Measurements from ENCODE around the gene RPN2. TPM values are rescaled to one million over a fixed set of nuclear protein-coding genes. Genes with fewer than 3 reads are reported as not detected.

The RPN2 gene
- total RNA-seq, 4 donors from 2014 or later, result 82.3 to 196 (median 105) TPM

DNA sequence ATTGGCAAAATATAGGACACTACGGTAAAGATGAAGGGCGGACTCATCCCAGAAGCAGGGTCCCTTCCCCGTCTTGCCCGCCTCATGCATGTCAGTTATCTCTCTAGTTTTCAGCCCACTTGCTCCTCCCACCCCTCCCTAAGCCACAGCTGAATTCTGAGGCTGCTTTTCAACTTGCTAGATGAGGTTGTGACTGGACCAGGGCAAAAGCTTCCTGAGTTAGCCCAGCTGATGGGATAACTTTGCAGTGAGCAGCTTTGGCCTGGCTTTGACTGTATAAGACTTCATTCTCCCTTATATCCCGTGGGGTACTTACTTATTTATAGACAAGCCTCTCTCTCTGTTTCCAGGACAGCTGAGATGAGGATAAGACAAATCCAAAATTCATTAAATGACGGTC lies 59.3 kb downstream of the RPN2 start:
- H3K36me3 ChIP-seq, result peaks cover 0 to 72% (median 29%) of the 10 kb centered on the region in 4 donors
- 90 to 91% methylated on average over 4 to 6 of the region's 6 CpGs for WGBS, 2 donors (ENCODE audit: low coverage in 1 of 2)

DNA sequence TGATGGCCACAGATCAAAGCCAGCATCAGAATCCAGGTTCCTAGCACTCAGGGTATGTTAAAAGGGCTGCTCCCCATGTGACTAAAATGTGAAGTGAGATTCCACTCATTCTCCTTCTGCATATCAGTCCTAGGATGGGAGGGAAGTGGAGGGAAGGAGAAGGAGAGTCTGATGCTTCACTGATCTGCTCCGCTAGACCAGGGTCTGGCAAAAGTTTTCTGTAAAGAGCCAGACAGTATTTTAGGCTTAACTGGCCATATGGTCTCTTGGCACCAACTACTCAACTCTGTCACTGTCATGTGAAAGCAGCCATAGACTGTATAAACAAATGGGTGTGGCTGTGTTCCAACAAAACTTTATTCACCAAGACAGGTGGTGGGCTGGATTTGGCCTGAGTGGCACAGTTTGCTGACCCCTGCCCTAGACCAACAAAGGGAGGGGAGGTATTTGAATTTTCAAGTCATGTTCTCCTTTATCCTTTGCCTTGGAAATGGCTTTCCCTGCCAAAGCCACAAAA lies 59.9 kb downstream of the RPN2 start:
- no peak for DNase-seq
- WGBS, 2 donors (ENCODE audit: low coverage in 1 of 2), result 68% methylated on average over 1 of the region's 1 CpG; no CpG with 5 or more reads in 1 of the 2 donors
- H3K4me3 ChIP-seq, result no peak overlapping the region
- in situ Hi-C loops (cut with MboI; ENCODE audit: low pct_ligation_motif_present in 1 of 4, low pct_unique_long_range_greater_than_20kb in 1 of 4, low sequenced_read_pairs in 3 of 4) (no loop called here), intact Hi-C loops (cut with DNase I; ENCODE audit: low total_unique reads) (no loop called here)
- H3K27me3 ChIP-seq, result no peaks in the 10 kb centered on the region
- H3K27ac ChIP-seq, result peak overlapping the region in 2 of 4 donors; percentile 8 to 55
- TF ChIP-seq, protein P1, sequence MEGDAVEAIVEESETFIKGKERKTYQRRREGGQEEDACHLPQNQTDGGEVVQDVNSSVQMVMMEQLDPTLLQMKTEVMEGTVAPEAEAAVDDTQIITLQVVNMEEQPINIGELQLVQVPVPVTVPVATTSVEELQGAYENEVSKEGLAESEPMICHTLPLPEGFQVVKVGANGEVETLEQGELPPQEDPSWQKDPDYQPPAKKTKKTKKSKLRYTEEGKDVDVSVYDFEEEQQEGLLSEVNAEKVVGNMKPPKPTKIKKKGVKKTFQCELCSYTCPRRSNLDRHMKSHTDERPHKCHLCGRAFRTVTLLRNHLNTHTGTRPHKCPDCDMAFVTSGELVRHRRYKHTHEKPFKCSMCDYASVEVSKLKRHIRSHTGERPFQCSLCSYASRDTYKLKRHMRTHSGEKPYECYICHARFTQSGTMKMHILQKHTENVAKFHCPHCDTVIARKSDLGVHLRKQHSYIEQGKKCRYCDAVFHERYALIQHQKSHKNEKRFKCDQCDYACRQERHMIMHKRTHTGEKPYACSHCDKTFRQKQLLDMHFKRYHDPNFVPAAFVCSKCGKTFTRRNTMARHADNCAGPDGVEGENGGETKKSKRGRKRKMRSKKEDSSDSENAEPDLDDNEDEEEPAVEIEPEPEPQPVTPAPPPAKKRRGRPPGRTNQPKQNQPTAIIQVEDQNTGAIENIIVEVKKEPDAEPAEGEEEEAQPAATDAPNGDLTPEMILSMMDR (IDR thresholded peaks at IDR 0.05), result no peak
- TF ChIP-seq POLR2AphosphoS5 (IDR thresholded peaks at IDR 0.05), result peak in 1 of 3 donors; percentile 32
- H3K9me3 ChIP-seq, result no peaks in the 10 kb centered on the region
- peaks cover 0 to 67% (median 26%) of the 10 kb centered on the region in 4 donors for H3K36me3 ChIP-seq
- H3K4me1 ChIP-seq, result peaks cover 0 to 14% (median 5%) of the 10 kb centered on the region in 4 donors

More for the DNA sequence above, 59.3 kb downstream of the RPN2 start:
- Histone ChIP-seq H3K9me3 (no peaks in the 10 kb centered on the region), H3K27me3 (no peaks in the 10 kb centered on the region), H3K4me1 (peaks cover 0 to 12% (median 5%) of the 10 kb centered on the region in 4 donors), H3K4me3 (no peak overlapping the region), H3K27ac (peak overlapping the region in 2 of 4 donors; percentile 8 to 55)
- in situ Hi-C loops (cut with MboI; ENCODE audit: low pct_ligation_motif_present in 1 of 4, low pct_unique_long_range_greater_than_20kb in 1 of 4, low sequenced_read_pairs in 3 of 4), result no loop called here
- no peak for TF ChIP-seq POLR2AphosphoS5 (IDR thresholded peaks at IDR 0.05)
- TF ChIP-seq POLR2A (IDR thresholded peaks at IDR 0.05), result no peak
- TF ChIP-seq, protein P1 (IDR thresholded peaks at IDR 0.05), result no peak
- no peak for TF ChIP-seq EP300 (IDR thresholded peaks at IDR 0.05; ENCODE audit: low read depth)
- intact Hi-C loops (cut with DNase I; ENCODE audit: low total_unique reads), result no loop called here
- DNase-seq, result no peak

DNA sequence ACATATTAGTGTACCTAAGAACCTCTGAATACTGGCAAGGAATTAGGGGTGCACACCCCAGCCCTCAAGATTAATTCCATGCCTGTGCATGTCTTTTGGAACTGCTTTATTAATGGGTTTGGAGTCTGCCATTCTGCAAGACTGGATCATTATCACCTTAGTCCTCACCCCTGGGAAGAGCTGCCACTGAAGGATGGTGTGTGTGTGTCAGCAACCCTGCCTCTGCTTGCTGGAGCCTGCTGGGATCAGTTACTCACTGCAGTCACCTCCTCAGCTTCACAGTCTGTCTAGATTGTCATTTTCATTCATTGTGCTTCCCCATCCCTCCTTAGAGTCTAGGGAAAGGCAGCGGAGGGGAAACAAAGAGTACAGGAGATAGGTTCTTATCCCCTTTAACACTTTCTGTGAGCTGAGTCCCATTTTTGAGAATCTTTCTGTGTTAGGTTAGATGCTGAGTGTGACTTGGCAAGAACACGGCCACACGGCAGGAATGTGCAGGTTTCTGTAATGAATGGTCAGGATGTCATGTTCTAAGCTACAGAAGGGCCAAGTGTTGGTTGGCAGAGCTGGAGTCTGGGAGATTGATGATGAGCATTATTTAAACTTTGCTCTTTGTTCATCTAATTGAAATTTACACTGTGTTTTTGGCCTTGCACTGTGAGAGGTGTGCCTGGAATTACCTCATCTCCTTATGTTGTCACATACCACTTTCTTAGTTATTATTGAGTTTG lies 61.4 kb downstream of the RPN2 start:
- TF ChIP-seq, protein P1 (IDR thresholded peaks at IDR 0.05), result no peak
- TF ChIP-seq EP300 (IDR thresholded peaks at IDR 0.05; ENCODE audit: low read depth), result no peak
- TF ChIP-seq POLR2A (IDR thresholded peaks at IDR 0.05), result no peak
- no peak for TF ChIP-seq POLR2AphosphoS5 (IDR thresholded peaks at IDR 0.05)
- Histone ChIP-seq H3K36me3 (peaks cover 0 to 52% (median 19%) of the 10 kb centered on the region in 4 donors), H3K27me3 (no peaks in the 10 kb centered on the region), H3K4me3 (no peak overlapping the region), H3K4me1 (peaks cover 0 to 15% (median 5%) of the 10 kb centered on the region in 4 donors), H3K9me3 (no peaks in the 10 kb centered on the region), H3K27ac (no peak overlapping the region)
- WGBS, 2 donors (ENCODE audit: low coverage in 1 of 2), result 91% methylated on average over 3 of the region's 3 CpGs; no CpG with 5 or more reads in 1 of the 2 donors
- in situ Hi-C loops (cut with MboI; ENCODE audit: low pct_ligation_motif_present in 1 of 4, low pct_unique_long_range_greater_than_20kb in 1 of 4, low sequenced_read_pairs in 3 of 4) (no loop called here), intact Hi-C loops (cut with DNase I; ENCODE audit: low total_unique reads) (no loop called here)
- no peak for DNase-seq

DNA sequence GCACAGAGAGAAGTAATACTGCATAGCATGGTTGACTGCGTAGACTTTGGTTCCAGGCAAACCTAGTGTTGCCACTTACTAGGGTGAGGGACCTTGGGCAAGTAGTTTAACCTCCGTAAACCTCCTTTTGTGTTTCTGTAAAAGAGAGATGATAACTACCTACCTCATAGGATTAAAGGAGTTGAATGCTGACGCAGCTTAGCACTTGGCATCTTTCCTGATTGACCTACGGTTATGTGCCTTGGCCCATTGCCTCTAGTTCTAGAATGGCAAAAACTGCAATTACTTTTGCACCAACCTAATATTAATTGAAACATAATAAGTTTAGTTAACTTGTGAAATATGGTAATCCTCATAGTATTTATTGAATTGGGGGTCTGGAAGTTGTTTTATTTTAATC lies 63.4 kb downstream of the RPN2 start:
- no peaks in the 10 kb centered on the region for H3K27me3 ChIP-seq
- in situ Hi-C loops (cut with MboI; ENCODE audit: low pct_ligation_motif_present in 1 of 4, low pct_unique_long_range_greater_than_20kb in 1 of 4, low sequenced_read_pairs in 3 of 4) (no loop called here), intact Hi-C loops (cut with DNase I; ENCODE audit: low total_unique reads) (no loop called here)
- peaks cover 0 to 15% (median 5%) of the 10 kb centered on the region in 4 donors for H3K4me1 ChIP-seq
- WGBS, 2 donors (ENCODE audit: low coverage in 1 of 2), result 86 to 91% methylated on average over 1 to 4 of the region's 4 CpGs
- no peak overlapping the region for H3K4me3 ChIP-seq
- no peak for TF ChIP-seq POLR2A (IDR thresholded peaks at IDR 0.05)
- peaks cover 0 to 32% (median 13%) of the 10 kb centered on the region in 4 donors for H3K36me3 ChIP-seq
- H3K27ac ChIP-seq, result no peak overlapping the region
- DNase-seq, result no peak
- no peaks in the 10 kb centered on the region for H3K9me3 ChIP-seq
